HG02571 (cell line): ENCODE measurements around the gene BBC3.
A peak's percentile ranks its signal among the peaks of the same experiment; 100 is the strongest.

ENCODE experiments used
- ATAC-seq: cut with Tn5 transposase; IDR thresholded peaks from one replicate; pipeline ENCODE4 v1.9.1; 2021; ENCODE audit warnings: mild to moderate bottlenecking, moderate library complexity; ENCODE audit not compliant: unreplicated experiment

BBC3 gene

DNA sequence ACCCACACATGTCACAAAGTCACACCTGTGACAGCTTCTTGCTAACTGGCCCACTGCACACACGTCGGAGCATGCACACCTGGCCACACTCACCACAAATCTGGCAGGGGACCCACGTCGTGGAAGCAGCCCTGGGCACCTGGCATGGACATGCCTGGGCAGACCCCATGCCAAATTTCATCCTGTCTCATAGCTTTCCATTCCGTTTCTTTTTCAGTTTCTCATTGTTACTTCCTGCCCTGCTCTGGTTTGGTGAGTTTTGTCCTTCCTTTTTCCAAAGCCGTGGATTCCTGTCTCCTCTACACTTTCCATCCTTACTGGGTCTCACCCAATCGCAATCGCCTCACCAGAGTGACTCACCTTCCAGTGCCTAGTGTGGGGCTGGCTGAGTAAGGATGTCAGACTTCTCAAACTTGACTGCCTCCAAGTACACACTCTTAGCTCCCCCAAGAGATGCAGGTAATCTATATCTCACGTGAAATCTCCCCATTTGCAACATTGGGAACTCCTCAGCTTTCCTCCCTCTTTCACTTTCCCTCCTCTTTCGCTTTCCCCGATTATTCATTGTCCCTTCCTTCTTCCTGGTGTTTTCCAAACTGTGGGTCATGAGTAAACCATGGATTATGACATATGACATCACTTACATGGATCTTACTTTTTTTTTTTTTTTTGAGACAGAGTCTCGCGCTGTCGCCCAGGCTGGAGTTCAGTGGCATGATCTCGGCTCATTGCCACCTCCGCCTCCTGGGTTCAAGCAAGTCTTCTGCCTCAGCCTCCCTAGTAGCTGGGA lies 1.6 kb upstream of the BBC3 start:
- no peak for ATAC-seq

DNA sequence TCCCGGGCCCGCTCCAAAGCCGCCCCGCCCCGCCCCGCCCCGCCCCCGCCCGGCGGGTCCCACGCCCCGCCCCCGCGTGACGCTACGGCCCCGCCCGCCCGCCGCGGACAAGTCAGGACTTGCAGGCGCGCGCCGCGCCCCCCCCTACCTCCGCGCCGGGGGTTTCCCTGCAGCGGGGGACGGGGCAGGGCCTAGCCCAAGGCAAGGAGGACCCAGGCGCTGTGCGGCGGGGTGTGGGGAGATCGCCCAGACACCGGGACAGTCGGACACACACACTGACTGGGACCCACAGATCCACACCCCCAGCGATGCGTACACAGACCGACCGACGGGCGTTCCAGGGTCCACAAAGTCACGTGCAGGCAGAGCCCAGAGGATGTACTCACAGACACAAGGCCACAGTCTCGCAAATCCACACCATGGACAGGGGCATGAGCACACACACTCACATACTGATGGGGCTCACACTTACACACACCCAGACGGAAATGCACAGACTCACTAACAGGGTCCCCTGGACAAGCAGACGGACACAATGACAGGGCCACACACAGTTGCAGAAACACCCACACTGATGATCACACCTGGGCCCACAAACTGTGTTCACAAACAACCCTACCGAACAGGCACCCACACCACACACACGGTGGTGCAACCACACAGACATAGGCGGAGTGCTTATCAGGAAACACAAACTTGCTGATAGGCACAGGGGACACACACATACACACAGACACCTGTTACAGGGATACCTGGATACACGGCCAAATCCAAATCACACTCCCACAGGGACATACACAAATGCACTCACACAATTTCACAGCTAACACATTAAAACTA lies 436 bp upstream of the BBC3 start:
- no peak for ATAC-seq

DNA sequence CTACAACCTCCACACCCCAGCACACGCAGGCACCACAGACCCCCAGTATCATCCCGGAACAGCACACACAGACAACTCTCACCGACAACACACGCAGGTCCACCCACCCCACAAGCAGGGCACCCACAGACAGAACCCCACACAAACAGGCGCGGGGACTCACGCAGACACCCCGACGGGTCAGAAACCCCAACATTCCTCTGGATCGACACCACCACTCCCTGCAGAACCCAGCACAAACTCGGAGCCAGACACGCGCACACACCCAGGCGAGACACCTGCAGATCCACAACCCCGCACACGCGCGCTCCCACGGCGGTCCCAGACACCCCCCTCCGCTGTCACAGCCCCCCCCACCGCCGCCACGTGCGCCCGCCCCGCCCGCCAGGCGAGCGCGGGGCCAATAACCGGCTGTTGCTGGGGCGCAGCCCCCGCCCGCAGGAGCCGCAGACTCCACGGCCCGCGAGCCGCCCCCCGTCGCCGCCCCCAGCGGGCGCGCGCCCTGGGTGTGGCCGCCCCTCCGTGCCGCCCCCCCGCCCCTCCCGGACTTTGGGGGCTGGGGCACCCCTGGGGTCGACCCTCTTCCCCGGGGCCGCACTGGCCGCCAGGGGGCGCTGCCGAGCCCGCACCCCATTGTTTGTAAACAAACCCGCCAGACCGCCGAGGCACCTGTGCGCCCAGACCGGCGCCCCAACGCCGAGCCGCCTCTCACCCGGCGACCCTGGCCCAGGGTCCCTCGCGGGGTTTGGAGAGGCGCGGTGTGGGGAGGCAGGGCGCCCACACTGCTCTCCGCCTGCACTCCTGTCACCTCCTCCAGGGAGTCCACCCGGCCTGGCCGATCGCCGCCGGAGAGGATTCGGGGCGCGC lies 712 bp downstream of the BBC3 start:
- no peak for ATAC-seq

DNA sequence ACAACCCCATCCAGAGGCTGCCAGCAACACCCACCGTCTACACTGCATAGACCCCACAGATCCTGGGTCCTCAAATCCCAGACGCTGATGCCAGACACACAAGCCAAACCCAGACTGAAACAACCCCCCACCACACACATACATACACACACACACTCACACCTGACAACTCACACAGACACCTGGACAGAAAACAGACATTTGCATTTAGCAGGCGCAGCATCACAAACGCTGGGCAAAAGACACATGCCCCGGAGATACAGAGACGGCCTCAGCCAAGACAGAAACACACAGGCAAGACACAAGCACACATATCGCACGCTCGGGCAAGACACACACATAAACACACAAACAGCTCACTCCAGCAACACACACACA lies 1.3 kb downstream of the BBC3 start:
- no peak for ATAC-seq

DNA sequence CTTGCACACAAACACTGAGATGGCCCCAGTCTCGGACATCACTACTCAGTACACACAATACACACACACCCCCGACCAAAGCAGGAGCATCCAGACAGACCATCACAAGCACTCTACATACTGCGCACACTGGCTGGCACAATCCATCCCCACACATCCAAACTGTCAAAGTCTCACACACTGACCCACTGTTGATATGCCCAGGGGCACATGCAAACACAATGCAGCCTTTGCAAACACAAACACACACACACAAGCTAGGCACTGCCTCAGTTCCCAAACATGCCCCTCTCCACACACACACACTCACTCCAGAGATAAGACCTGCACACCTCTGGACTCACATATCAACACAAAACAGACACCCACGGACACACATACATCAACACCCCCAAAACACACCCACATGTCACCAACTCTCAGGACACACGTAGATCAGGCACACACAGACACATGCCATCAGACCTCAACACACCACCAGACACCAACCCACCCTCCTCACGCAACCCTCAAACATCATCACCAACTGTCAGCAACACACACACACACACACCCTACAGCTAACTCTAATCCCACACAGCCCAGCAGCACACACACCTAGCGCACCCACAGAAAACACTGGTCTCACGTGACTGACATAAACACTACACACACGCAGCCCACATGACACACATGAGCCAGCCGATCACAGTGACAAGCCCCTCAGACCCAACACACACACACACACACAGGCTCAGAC lies 1.9 kb downstream of the BBC3 start:
- ATAC-seq: no peak

DNA sequence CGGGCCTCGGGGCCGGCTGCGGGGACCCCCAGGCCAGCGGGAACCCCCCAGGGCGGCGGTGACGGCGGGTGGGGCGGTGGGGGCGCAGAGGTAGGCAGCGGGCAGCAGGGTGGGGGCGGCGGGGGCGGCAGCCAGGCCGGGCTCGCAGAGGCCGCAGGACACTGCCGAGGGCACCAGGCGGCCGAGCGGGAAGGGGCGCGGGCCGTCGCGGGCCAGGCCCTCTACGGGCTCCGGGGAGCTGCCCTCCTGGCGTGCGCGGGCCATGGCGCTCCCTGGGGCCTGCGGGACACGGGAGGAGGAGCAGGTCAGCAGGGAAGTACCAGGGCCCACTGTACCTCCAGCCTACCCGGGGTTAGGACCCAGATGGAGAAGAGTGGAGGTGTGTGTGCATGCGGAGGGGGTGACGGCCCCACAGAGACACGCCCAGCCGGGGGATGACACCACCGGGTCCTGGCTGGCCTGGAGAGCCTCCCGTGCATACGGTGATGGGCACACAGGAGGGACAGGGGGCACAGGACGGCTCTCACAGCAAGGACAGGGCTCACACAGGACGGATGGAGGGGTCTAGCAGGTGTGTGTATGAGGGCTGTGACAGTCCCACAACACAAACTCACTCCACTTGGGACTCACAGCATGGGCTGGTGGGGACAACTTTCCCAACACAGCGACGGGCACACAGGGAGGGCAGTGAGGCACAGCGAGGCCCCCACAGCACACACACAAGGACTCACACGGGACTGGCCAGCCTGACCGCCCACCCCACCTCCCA lies 2.6 kb downstream of the BBC3 start:
- ATAC-seq: no peak

DNA sequence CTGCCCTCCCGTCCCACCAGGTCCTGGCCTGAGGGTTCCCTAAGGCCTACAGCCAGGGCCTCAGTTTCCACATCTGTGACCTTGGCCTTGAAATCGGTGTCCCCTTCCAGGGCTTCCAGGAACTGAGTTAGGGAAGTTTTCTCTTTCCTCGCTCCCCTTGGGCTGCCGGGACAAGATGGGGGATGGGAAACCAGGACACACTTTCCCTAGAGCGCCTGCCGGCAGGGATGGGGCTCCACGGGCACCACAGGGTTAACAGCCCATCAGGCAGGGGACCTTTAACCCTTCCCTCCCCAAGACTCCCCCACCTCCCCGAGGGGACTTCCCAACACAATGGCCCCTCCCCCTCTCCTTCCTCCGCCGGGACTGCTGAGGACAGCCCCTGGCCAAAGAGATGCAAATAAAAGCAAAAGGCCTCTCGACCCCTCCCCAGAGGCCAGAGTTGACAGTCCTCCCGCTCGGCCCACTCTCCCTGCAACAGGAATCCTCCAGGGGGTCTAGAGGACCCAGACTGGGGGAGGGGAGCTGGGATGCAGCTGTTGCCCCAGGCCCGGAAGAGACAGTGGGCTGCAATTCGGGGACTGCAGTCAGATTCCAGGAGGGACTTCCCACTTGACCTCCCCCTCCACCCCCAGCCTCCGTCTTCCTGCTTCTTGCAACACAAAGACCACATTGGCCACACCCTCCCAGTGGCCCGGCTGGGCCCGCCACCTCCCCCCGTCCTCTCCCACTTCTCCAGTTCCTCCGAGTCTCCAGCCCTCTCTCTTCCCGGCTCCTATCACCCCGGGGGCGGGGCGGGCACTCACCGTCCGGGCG lies 3.4 kb downstream of the BBC3 start:
- ATAC-seq: no peak

DNA sequence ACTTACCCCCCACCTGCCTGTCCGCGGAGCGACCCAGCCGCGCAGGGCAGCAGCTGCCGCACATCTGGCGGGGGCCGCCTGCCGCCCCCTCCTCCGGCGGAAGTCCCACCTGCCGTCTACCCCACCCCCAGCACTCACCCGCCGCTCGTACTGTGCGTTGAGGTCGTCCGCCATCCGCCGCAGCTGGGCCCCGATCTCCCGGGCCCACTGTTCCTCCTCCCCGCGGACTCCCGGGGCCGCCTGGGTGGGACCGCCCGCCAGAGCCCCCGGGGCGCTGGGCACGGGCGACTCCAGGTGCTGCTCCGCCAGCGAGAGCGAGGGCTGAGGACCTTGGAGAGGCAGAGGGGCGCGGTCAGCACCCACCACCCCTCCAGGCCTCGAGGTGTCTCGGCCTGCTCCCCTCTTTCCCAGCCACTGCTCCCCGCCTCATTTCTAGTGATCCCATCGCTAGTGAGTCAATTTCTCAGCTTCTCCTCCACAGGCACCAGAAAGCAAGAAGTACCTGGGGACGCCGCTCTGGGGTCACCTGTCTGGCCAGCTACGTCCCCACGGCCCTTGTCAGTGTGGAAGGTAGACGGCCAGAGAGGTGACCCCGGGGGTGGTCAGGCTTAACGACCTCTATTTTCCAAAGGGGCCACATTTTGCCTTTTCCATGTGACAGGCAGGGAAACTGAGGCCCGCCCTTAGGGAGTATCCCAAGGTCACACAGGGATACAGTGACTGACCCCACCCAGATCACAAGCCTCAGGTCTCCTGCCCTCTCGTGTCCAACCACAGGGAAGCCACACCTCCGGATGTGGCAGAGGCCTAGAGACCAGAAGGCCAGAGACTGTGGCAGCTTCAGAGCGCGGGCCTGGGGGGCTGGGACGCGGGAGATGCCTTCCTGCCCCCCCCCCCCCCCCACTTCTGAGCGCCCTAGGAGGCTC lies 4.3 kb downstream of the BBC3 start:
- peak; percentile 24 for ATAC-seq

DNA sequence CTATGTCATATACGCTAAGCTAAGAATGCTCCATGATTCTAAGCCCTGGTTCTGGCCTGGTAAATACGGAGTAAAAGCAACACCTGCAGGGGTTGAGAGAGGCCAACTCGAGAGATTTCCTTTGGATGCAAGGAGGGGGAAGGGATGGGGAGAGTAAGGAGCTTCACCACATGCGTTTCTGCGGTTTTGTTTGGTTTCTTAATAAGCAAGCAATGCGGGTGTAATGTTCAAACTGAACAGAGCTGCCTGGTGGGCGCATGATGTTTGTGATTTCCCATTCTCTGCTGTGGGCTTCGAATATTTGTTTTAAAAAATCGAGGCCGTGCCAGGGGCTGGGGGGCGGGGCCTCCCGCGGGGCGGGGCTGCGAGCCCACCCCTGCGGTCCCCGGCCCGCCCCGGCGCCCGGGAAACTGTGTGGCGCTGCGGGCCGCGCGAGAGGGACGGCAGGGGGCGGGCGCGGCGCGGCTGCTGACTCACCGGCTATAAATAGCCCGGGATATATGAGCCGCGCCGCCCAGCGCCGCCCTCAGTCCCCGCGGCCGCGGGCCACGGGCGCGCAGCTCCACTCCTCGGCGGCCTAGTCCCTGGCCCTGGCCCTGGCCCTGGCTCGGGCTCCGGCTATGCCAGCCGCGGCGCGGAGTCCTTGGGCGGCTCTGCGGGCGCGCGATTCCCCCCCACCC lies 5.1 kb downstream of the BBC3 start:
- ATAC-seq: peak; percentile 34

DNA sequence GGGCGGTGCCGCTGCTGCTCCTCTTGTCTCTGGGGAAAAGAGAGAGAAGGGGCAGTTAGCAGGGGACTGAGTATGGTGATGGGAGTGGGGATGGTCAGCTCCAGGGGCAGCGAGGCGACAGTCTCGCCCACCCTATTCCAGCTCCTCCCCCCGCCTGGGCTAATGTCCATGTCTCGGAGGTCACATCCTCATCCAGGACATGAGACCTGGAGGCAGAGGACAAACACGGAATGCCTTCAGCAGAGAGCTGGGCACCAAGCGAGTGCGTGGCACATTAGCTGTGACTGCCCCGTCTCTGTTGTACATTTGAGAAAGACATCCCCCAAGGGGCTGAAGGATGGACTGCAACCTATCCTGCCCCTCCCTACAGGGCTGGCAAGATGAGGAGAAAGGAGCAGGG lies 9.1 kb downstream of the BBC3 start:
- ATAC-seq: no peak

DNA sequence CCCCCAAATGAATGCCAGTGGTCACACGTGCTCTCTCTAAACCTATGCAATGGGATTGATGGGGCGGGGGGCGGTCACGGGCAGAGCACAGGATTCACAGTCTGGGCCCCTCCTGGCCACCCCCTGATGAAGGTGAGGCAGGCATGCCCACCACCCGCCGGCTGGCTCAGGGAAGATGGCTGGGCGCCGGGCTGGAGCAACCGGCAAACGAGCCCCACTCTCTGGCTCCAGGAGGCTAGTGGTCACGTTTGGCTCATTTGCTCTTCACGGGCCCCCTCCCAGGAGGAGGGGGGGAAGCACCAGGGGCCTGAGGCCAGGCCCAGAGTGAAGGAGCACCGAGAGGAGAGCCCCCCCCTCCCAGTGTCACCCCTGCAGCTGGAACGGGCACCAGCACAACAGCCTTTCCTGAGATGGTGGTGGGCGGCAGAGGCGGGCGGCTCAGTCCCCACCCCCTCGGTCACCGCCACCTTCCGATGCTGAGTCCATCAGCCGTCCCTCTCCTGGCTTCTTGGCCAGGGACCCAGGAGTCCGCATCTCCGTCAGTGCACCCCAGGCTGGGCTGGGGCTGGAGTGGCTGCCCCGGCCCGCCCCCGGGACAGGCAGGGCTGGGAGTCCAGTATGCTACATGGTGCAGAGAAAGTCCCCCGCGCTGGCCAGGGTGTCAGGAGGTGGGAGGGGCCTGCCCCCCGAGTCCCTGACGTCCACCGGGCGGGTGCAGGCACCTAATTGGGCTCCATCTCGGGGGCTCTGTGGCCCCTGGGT lies 9.7 kb downstream of the BBC3 start:
- no peak for ATAC-seq

DNA sequence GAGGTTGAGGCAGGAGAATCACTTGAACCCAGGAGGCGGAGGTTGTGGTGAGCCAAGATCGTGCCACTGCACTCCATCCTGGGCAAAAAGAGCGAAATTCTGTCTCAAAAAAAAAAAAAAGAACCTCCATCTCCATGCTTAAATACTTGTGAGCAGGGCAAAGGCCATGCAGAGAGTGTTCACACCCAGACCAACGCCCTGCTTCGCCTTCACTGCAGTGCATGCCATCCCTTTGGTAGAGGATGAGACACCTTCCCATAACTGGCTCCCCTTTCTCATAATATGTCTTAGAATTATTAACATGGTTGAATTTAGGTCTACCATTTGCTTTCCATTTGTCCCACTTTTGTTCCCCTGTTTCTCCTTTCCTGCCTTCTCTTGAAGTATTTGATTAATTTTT lies 15.4 kb downstream of the BBC3 start:
- ATAC-seq: no peak

DNA sequence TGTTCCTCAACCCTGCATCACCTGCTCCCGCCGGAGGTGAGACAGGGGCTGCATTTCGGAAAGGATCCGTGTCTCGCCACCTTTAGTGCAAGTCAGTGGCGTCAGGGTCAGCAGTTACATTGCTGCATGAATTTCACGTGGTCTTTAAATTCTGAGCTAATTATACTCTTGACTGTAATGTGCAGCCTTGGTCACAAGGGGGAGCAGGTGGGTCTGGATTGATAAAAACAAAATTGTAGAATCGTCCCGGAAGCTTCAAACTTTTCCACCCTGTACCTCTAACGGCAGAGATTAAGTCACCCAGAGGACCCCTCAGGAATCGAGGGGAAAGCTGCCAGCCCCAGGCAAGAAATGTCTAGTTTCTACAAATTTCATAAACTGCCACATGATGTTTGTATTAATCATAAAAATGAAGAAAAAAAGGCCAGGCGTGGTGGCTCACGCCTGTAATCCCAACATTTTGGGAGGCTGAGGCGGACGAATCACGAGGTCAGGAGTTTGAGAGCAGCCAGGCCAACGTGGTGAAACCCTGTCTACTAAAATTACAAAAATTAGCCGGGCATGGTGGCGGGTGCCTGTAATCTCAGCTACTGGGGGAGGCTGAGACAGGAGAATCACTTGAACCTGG lies 20.2 kb downstream of the BBC3 start:
- ATAC-seq: no peak

DNA sequence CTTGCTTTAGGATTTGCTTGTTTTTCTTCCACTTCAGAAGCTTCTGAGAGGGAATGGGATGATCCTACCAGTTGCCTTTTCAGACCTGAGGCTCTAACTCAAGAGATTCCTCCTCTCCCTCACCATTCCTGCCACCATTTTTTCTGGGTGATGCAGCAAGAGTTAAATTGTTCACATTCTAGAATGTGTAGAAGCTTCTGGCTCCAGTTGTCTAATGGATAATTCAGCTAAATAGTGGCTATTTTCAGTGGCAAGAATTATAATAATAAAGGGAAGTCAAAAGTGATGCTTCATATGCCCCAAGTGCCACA lies 20.9 kb downstream of the BBC3 start:
- no peak for ATAC-seq

DNA sequence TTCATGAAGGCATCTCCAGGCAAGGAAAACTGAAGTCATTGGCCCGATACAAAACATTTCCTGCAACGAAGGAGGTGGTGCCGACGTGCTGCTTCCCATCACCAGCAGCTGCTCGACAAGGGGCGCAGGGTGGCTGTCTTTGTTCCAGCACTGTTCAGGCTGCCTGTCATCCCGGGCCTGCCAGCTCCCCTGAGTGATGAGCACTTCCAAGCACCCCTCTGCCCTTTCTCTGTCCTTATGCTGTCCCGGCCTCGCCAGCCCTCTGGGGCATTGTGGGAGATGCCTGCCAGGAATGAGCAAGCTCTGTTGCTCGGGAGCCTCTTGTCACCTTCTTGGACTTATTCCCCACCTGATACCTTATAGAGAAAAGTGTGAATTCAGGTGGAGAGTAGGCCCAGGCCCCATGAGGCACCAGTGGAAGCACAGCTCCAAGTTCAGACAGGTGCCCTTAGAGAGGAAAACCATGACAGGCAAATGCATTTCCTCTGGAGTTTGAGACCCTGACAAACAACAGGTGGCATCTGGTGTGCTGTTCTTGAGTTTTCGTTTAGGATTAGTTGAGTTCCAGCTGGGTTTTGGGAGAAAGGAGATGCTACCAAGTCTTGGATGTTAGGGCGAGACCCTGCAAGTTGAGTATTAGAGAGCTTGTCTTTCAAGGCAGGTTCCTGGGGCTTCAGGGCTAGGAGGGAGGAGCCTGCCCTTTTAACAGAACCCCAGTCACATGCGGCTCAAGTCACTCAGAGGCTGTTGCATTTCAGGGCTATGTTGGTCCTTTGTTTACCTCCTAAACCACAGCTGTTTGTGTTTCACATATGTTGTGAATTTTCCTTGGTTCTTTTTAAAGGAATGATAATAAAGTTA lies 21.4 kb downstream of the BBC3 start:
- ATAC-seq: no peak

DNA sequence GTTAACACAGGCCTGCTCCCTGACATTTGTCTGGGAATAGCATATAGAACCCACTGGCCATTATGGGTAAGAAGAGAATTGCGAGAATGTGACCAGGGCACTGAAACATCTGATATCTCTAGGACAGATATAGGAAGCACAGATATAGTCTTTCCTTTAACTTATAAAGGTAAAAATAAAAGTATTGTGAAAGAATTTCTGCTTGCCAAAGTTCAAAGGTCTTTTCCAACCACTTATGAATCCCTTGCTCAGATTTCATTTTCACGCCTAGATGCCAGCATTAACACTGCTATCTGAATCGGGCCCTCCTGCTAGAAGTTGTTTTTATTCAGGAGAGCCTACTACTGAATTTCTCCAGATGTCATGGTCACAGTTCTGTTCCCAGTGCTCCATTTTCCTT lies 27.7 kb downstream of the BBC3 start:
- ATAC-seq: no peak
